Transverse colon (tissue), 4 donors: ENCODE results near the gene PTDSS2. TPM values are rescaled to one million over a fixed set of nuclear protein-coding genes. Genes with fewer than 3 reads are reported as not detected.

Experiments used
- DNase-seq: peaks from one replicate; pipeline ENCODE4 v3.0.0-alpha.2; 2019
- H3K27ac ChIP-seq, 4 donors: fragments of 200-600 bp; sonication (generic); 2 replicates each; pipeline ENCODE4 v1.5.1; 2016 to 2018; ENCODE audit warnings: inconsistent platforms in 4 of 4
- H3K27me3 ChIP-seq: fragments of 200-600 bp; sonication (generic); 2 replicates; pipeline ENCODE4 v1.5.1; 2017; ENCODE audit warnings: inconsistent platforms
- H3K36me3 ChIP-seq, 4 donors: fragments of 200-600 bp; sonication (generic); 2 replicates each; pipeline ENCODE4 v1.5.1; 2017 to 2019; ENCODE audit warnings: inconsistent platforms in 4 of 4
- H3K4me1 ChIP-seq, 4 donors: fragments of 200-600 bp; sonication (generic); 2 replicates each; pipeline ENCODE4 v1.5.1; 2017 to 2020; ENCODE audit warnings: inconsistent platforms in 4 of 4
- H3K4me3 ChIP-seq, 4 donors: fragments of 200-600 bp; sonication (generic); 1 replicate in 1 of 4; 2 replicates in 3 of 4; pipeline versions ENCODE4 v1.5.1 to v1.6.1; 2017 to 2019; ENCODE audit warnings: inconsistent platforms in 4 of 4
- H3K9me3 ChIP-seq, 2 donors: fragments of 200-600 bp; sonication (generic); 2 replicates each; pipeline ENCODE4 v1.5.1; 2017 to 2019; ENCODE audit warnings: inconsistent platforms in 2 of 2
- EP300 ChIP-seq: sonication (generic); formaldehyde crosslinking; IDR thresholded peaks from one replicate; pipeline ENCODE4 v1.6.1; 2017; ENCODE audit warnings: antibody characterized with exemption, low read depth
- POLR2A ChIP-seq: fragments of 450-650 bp; IDR thresholded peaks from one replicate; pipeline ENCODE4 v1.6.1; 2016; ENCODE audit warnings: antibody characterized with exemption, mild to moderate bottlenecking, moderate library complexity
- POLR2AphosphoS5 ChIP-seq, 3 donors: sonication (generic); formaldehyde crosslinking; IDR thresholded peaks; one replicate each; pipeline ENCODE4 v1.6.1; 2016; ENCODE audit warnings: antibody characterized with exemption in 3 of 3
- WGBS, 2 donors: methylation state at CpG; one replicate each; pipeline ENCODE4 v1.1.5; 2018; ENCODE audit warnings: low coverage in 1 of 2; 5-methylcytosine and 5-hydroxymethylcytosine counted together
- in situ Hi-C, 4 donors: fragments of 200-750 bp; cut with MboI; loops; one replicate each; pipeline versions ENCODE4 v1.15.0 to v1.15.1; 2017; ENCODE audit warnings: low sequenced_read_pairs in 3 of 4, low pct_ligation_motif_present in 1 of 4, low pct_unique_long_range_greater_than_20kb in 1 of 4
- intact Hi-C: fragments of 100-400 bp; cut with DNase I; formaldehyde crosslinking; loops from one replicate; pipeline ENCODE4 v1.15.1; 2023; ENCODE audit warnings: low total_unique reads
- total RNA-seq, 4 donors: library from RNA; depleted of rRNA; stranded (reverse); fragments of >200 nt; gene quantifications; one replicate each; pipeline ENCODE4 v1.1.0, GENCODE V29; 2016
- TF ChIP-seq, protein P1 (sequence below), 5 experiments: fragments of 200-600 bp in 3 of 5; fragments of 450-650 bp in 2 of 5; sonication (generic) in 3 of 5; IDR thresholded peaks; 1 replicate in 2 of 5; 2 replicates in 3 of 5; pipeline ENCODE4 v1.5.1; 2016 to 2017; ENCODE audit warnings: antibody characterized with exemption in 5 of 5, inconsistent platforms in 3 of 5, mild to moderate bottlenecking in 2 of 5, moderate library complexity in 1 of 5

Gene PTDSS2
- total RNA-seq, 4 donors from 2014 or later: 28.5 to 264 (median 76.0) TPM

DNA sequence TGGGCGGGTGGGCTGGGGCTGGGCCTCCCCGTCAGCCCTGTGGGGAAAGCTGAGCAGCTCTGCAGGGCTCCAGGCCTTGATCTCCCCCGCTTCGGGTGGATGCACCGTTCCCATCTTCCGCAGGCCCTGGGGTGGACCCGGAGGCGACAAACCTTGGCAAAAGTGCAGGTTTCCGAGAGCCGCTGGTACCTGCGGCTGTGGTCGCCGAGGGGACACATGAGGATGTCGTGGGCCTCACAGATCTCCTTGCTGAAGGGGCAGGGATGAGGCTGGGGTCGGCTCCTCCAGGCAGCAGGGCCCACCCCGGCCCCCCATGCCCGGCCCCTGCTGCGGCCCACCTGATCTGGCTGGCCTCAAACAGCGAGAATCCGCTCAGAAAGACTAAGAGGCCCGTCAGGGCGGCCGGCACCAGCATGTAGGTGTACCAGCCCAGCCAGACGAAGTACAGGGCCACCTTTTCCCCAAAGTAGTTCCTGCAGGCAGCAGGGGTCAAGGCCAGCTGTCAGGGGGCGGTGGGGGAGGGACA, 20.1 kb upstream of the PTDSS2 start:
- in situ Hi-C loops (no loop called here), intact Hi-C loops (no loop called here)
- Histone ChIP-seq H3K4me1 (no peaks in the 10 kb centered on the region), H3K4me3 (no peak overlapping the region), H3K27ac (no peak overlapping the region), H3K27me3 (no peaks in the 10 kb centered on the region), H3K9me3 (no peaks in the 10 kb centered on the region), H3K36me3 (no peaks in the 10 kb centered on the region)
- TF ChIP-seq POLR2AphosphoS5 (IDR thresholded peaks at IDR 0.05): no peak
- TF ChIP-seq, protein P1, sequence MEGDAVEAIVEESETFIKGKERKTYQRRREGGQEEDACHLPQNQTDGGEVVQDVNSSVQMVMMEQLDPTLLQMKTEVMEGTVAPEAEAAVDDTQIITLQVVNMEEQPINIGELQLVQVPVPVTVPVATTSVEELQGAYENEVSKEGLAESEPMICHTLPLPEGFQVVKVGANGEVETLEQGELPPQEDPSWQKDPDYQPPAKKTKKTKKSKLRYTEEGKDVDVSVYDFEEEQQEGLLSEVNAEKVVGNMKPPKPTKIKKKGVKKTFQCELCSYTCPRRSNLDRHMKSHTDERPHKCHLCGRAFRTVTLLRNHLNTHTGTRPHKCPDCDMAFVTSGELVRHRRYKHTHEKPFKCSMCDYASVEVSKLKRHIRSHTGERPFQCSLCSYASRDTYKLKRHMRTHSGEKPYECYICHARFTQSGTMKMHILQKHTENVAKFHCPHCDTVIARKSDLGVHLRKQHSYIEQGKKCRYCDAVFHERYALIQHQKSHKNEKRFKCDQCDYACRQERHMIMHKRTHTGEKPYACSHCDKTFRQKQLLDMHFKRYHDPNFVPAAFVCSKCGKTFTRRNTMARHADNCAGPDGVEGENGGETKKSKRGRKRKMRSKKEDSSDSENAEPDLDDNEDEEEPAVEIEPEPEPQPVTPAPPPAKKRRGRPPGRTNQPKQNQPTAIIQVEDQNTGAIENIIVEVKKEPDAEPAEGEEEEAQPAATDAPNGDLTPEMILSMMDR (IDR thresholded peaks at IDR 0.05): no peak
- TF ChIP-seq EP300: no peak
- TF ChIP-seq POLR2A: no peak
- WGBS, 2 donors: 72% methylated on average over 13 of the region's 25 CpGs; no CpG with 5 or more reads in 1 of the 2 donors
- no peak for DNase-seq

DNA sequence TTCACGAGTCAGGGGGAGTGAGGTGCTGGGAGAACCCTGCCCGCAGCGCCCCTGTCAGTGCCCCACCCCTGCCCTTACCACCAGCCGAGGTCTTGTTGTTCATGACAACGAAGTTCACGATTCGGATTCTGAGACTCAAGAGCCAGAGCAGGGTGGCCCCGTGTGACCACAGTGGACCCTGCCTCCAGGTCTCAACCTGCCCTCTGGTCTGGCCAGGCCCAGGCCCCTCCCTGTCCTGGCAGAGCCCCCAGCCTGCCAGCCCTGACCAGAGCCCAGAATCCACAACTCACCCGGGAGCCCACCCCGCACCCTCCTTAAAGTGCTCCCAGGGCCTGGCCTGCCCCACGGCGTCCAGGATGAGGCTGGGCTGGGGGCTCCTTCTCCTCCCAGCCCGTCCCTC, 18.2 kb upstream of the PTDSS2 start:
- intact Hi-C loops: no loop called here
- TF ChIP-seq, protein P1 (IDR thresholded peaks at IDR 0.05): no peak
- TF ChIP-seq EP300: no peak
- TF ChIP-seq POLR2A: no peak
- no peak for TF ChIP-seq POLR2AphosphoS5 (IDR thresholded peaks at IDR 0.05)
- DNase-seq: no peak
- 96% methylated on average over 13 of the region's 13 CpGs; no CpG with 5 or more reads in 1 of the 2 donors for whole genome bisulfite sequencing, 2 donors
- Histone ChIP-seq H3K27me3 (no peaks in the 10 kb centered on the region), H3K27ac (no peak overlapping the region), H3K4me3 (no peak overlapping the region), H3K36me3 (no peaks in the 10 kb centered on the region), H3K9me3 (no peaks in the 10 kb centered on the region), H3K4me1 (no peaks in the 10 kb centered on the region)
- in situ Hi-C loops: no loop called here

DNA sequence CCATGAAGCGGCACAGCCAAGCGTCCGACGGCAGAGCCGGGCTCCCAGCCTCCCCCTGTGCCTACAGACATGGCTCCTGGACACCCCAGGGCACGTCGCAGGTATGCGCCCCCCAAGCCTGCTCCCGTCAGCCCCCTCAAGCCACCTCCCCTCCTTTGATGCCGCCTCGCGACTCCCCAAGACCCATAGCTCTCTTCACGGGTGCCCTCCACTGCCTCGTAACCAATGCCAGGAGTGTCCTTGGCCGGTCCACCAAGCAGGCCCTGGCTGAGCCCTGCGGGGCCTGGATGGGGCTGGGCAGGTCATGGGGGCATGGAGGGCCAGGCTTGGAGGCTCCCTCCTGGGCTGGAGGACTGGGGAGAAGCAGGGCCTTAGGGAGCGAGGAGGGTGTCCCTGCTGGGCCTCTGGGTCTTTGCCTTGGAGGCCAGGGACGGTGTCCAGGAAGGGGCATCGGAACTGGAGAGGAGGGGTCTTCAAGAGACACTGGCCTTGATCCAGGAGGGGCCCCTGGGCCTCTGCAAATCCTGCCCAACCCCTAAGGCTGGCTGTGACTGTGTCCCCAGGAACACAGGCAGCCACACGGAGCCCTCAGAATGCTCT, 17.5 kb upstream of the PTDSS2 start:
- Histone ChIP-seq H3K4me3 (no peak overlapping the region), H3K36me3 (no peaks in the 10 kb centered on the region), H3K9me3 (no peaks in the 10 kb centered on the region), H3K27ac (no peak overlapping the region), H3K27me3 (no peaks in the 10 kb centered on the region), H3K4me1 (no peaks in the 10 kb centered on the region)
- no peak for DNase-seq
- intact Hi-C loops: no loop called here
- 88% methylated on average over 20 of the region's 20 CpGs; no CpG with 5 or more reads in 1 of the 2 donors for WGBS, 2 donors
- in situ Hi-C loops: no loop called here
- TF ChIP-seq POLR2AphosphoS5 (IDR thresholded peaks at IDR 0.05) (no peak), EP300 (no peak), POLR2A (no peak)
- TF ChIP-seq, protein P1 (IDR thresholded peaks at IDR 0.05): no peak

DNA sequence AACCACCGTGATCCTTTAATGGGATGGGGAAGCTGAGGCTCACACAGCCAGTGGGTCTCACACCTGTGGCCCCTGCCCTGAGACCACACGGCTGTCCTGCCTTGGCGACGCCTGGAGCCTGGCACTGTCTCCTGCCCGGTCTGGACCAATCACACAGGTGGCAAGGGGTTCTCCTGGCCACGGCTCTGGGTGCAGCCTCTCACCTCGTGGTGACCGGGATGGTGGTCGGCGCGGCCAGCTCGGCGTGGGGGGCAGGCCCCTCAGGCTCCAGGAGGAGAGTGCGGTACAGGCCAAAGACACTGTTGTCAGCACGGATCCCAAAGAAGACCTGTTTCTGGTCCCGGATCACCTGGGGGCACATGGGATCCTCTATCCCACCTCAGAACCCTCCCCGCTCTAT, 17.0 kb upstream of the PTDSS2 start:
- intact Hi-C loops (no loop called here), in situ Hi-C loops (no loop called here)
- TF ChIP-seq, protein P1 (IDR thresholded peaks at IDR 0.05): no peak
- no peak for TF ChIP-seq POLR2A
- TF ChIP-seq POLR2AphosphoS5 (IDR thresholded peaks at IDR 0.05): no peak
- TF ChIP-seq EP300: no peak
- Histone ChIP-seq H3K4me3 (no peak overlapping the region), H3K4me1 (no peaks in the 10 kb centered on the region), H3K27ac (no peak overlapping the region), H3K27me3 (no peaks in the 10 kb centered on the region), H3K36me3 (no peaks in the 10 kb centered on the region), H3K9me3 (no peaks in the 10 kb centered on the region)
- WGBS, 2 donors: 92 to 95% methylated on average over 3 to 17 of the region's 17 CpGs
- peak; percentile 7 for DNase-seq
